Activated naive CD8-positive, alpha-beta T cell treated with anti-CD3 and anti-CD28 coated beads, Interleukin-2, amount 50 U/mL, for 16 hours (primary cell): ENCODE results near the gene RCE1.

Experiments
- DNase-seq: peaks from one replicate; pipeline ENCODE4 v3.0.0-alpha.2; 2020; ENCODE audit warnings: low read depth, low spot score

RCE1 gene

GRCh38 chr11:66885469-66885868, 42.2 kb downstream of the RCE1 start:
- no peak for DNase-seq

- DNase-seq = no peak
Observed at GRCh38 chr11:66885950-66886440, 42.8 kb downstream of the RCE1 start.

GRCh38 chr11:66886671-66887221, 43.5 kb downstream of the RCE1 start:
- no peak for DNase-seq

GRCh38 chr11:66887526-66887925, 44.3 kb downstream of the RCE1 start:
- no peak for DNase-seq

GRCh38 chr11:66888282-66888681, 45.0 kb downstream of the RCE1 start:
- DNase-seq = no peak

DNA sequence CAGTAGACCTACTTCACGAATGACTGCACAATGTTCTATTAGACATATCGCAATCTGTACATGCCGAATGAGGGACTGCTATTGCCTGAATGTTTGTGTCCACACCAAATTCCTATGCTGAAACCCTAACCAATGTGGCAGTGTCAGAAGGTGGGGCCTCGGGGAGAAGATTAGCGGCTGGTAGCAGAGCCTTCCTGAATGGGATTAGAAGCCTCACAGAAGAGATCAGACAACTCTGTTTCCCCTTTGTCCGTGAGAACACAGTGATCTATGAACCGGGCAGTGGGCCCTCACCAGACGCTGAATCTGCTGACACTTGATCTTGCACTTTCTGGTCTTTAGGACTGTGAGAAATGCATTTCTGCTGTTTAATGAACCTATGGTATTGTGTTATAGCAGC, 46.7 kb downstream of the RCE1 start:
- DNase-seq = no peak

DNA sequence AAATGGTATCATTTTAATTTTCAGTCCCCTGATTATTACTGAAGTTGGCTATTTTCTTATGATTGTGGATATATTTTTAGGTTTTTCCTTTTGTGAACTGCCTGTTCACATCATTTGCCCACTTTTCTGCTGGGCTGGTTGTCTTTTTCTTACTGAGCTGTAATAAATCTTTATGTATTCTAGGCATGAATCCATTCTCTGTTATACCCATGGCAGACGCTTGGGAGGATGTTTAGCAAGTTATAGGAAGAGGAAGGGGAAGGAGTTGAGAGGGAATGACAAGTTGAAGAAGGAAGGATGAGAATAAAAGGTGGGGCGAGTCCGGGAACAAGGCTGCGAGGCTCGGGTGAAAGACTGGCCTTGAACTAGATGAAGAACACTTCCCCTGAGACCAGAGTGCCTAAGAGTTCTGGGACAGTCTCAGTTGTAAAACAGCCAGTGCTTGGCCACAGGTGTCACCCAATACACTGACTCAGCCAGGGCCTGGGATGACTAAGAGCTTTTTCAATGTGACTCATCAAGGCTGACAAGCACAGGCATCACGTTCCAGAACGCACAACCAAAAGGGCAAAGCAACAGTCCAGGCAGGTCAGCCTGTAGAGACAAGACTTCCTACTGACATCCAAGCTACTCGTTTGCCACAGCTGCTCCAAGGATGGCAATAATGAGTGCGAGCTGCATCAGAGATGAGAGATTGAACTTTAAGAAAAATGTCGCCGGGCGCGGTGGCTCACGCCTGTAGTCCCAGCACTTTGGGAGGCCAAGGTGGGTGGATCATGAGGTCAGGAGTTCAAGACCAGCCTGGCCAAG, 48.8 kb downstream of the RCE1 start:
- DNase-seq = no peak

DNA sequence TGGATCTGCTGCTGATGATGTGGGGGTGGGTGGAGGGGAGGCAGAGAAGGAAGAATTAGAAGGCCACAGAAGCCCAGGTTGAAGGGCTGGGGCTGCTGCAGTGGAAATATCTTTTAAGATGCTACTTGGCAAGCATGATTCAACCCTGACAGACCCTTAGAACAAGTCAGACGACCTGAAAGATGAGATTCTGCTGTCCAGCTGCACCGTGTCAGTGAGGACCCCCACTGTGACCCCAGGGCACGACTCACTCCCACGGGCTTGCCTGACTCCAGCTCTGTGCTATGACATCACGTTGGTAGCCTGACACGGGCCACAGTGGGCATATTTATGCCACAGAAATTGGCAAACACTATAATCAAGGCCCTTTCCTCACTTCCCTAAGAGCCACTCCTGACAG, 49.7 kb downstream of the RCE1 start:
- no peak for DNase-seq

DNA sequence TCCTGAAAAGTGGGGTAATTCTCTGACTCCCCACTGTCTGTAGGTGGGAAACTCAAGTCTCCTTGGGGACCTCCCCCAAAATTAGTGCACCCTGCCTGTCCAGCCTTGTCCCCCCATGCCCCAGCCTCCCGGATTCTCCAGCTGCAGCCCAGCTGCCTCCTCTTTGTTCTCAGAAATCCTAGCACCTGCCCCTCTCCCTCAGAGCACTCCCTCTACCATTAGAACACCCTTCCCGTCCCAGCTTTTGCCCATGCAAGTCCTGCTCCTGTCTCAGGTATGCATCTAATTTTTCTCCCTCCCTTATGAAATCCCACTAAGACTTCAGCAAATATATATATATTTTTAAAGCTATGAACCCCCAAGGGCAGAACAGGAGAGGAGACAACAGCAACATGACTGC, 50.9 kb downstream of the RCE1 start:
- no peak for DNase-seq
